SK-N-SH treated with all-trans-retinoic acid at 6 μM for 48 hours (cell line): ENCODE measurements around the gene SRRM1.

ENCODE experiments used
- ATAC-seq: fragments of 200-7000 bp; cut with Tn5 transposase; 3 replicates; pipeline ENCODE4 v1.9.1; 2020; ENCODE audit warnings: mild to moderate bottlenecking, moderate library complexity
- BACH2 ChIP-seq: fragments of 250-450 bp; sonication (Bioruptor Pico); IDR thresholded peaks from 2 replicates; pipeline ENCODE4 v1.9.0; 2021; ENCODE audit warnings: mild to moderate bottlenecking, borderline replicate concordance
- CSDC2 ChIP-seq: fragments of 250-450 bp; sonication (Bioruptor Pico); IDR thresholded peaks from 2 replicates; pipeline ENCODE4 v1.5.0; 2020; ENCODE audit warnings: mild to moderate bottlenecking, moderate library complexity
- ESRRG ChIP-seq: fragments of 250-450 bp; sonication (Bioruptor Pico); IDR thresholded peaks from 2 replicates; pipeline ENCODE4 v1.6.1; 2021; ENCODE audit warnings: mild to moderate bottlenecking
- GLIS3 ChIP-seq: fragments of 250-450 bp; sonication (Bioruptor Pico); IDR thresholded peaks from 2 replicates; pipeline ENCODE4 v1.5.0; 2020; ENCODE audit warnings: mild to moderate bottlenecking, moderate library complexity
- ISL1 ChIP-seq: fragments of 250-450 bp; sonication (Bioruptor Pico); IDR thresholded peaks from 2 replicates; pipeline ENCODE4 v2.1.2; 2022; ENCODE audit warnings: mild to moderate bottlenecking, moderate library complexity
- OSR1 ChIP-seq: fragments of 250-450 bp; sonication (Bioruptor Pico); IDR thresholded peaks from 2 replicates; pipeline ENCODE4 v1.8.0; 2022; ENCODE audit warnings: moderate library complexity, mild to moderate bottlenecking, inconsistent platforms
- PPARA ChIP-seq: fragments of 250-450 bp; sonication (Bioruptor Pico); IDR thresholded peaks from 2 replicates; pipeline ENCODE4 v1.5.0; 2020; ENCODE audit warnings: mild to moderate bottlenecking, borderline replicate concordance
- RARB ChIP-seq: fragments of 250-450 bp; sonication (Bioruptor Pico); IDR thresholded peaks from 2 replicates; pipeline ENCODE4 v1.8.0; 2021; ENCODE audit warnings: mild to moderate bottlenecking, moderate library complexity
- TCF4 ChIP-seq: fragments of 250-450 bp; sonication (Bioruptor Pico); IDR thresholded peaks from 2 replicates; pipeline ENCODE4 v1.8.0; 2021; ENCODE audit warnings: mild to moderate bottlenecking, moderate library complexity, borderline replicate concordance
- TOX ChIP-seq: fragments of 250-450 bp; sonication (Bioruptor Pico); IDR thresholded peaks from 2 replicates; pipeline ENCODE4 v1.8.0; 2021; ENCODE audit warnings: mild to moderate bottlenecking, moderate library complexity, borderline replicate concordance
- ZC3H10 ChIP-seq: fragments of 250-450 bp; sonication (Bioruptor Pico); IDR thresholded peaks from 2 replicates; pipeline ENCODE4 v1.5.1; 2021; ENCODE audit warnings: mild to moderate bottlenecking, moderate library complexity
- ZFP3 ChIP-seq: fragments of 250-450 bp; sonication (Bioruptor Pico); IDR thresholded peaks from 2 replicates; pipeline ENCODE4 v1.5.0; 2020; ENCODE audit warnings: mild to moderate bottlenecking, moderate library complexity
- ZFP30 ChIP-seq: fragments of 450-650 bp; formaldehyde crosslinking; IDR thresholded peaks from 2 replicates; pipeline ENCODE4 v1.5.0; 2022; ENCODE audit warnings: mild to moderate bottlenecking, moderate library complexity
- ZNF565 ChIP-seq: fragments of 450-650 bp; formaldehyde crosslinking; conservative IDR thresholded peaks from 2 replicates; pipeline ENCODE4 v1.5.0; 2020; ENCODE audit warnings: low read depth, mild to moderate bottlenecking, moderate library complexity
- ZNF70 ChIP-seq: fragments of 450-650 bp; formaldehyde crosslinking; IDR thresholded peaks from 2 replicates; pipeline ENCODE4 v1.5.0; 2020; ENCODE audit warnings: mild to moderate bottlenecking, moderate library complexity
- ZNF8 ChIP-seq: fragments of 450-650 bp; formaldehyde crosslinking; IDR thresholded peaks from 2 replicates; pipeline ENCODE4 v1.5.0; 2020; ENCODE audit warnings: mild to moderate bottlenecking, moderate library complexity
- TF ChIP-seq, protein P1 (sequence below): fragments of 250-450 bp; sonication (Bioruptor Pico); IDR thresholded peaks from 2 replicates; pipeline ENCODE4 v1.8.0; 2020; ENCODE audit warnings: mild to moderate bottlenecking, moderate library complexity, borderline replicate concordance
- TF ChIP-seq, protein P2 (sequence below): fragments of 250-450 bp; sonication (Bioruptor Pico); IDR thresholded peaks from 2 replicates; pipeline ENCODE4 v1.5.0; 2020; ENCODE audit warnings: mild to moderate bottlenecking, moderate library complexity
- TF ChIP-seq, protein P3 (sequence below): fragments of 250-450 bp; sonication (Bioruptor Pico); IDR thresholded peaks from 2 replicates; pipeline ENCODE4 v1.8.0; 2021; ENCODE audit warnings: low read depth, mild to moderate bottlenecking, moderate library complexity, borderline replicate concordance
- TF ChIP-seq, protein P4 (sequence below): fragments of 250-450 bp; sonication (Bioruptor Pico); IDR thresholded peaks from 2 replicates; pipeline ENCODE4 v1.5.1; 2020; ENCODE audit warnings: low read depth, mild to moderate bottlenecking, moderate library complexity

SRRM1 gene

DNA sequence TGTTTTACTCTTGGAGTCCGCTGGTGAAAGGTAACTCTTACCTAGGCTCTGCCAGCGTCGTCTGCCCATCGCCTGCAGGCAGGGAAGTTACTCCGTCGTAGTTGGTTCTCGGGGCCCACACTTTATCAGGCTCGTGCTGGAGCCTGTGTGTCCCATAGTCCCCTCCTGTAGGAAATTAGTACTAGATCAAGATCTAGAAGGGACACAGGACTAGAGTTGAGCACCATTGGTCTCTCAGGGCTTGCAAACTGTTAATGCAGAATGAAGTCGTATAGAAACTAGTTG lies 940 bp downstream of the SRRM1 start:
- TF ChIP-seq CSDC2 (CRISPR knock-in tag) (no peak), TCF4 (CRISPR knock-in tag) (no peak), ZNF8 (CRISPR knock-in tag) (no peak), ZC3H10 (no peak), ESRRG (CRISPR knock-in tag) (no peak), BACH2 (no peak), ZNF565 (CRISPR knock-in tag) (no peak), RARB (no peak), TOX (CRISPR knock-in tag) (no peak), ZNF70 (CRISPR knock-in tag) (no peak), ISL1 (no peak)
- TF ChIP-seq, protein P1, sequence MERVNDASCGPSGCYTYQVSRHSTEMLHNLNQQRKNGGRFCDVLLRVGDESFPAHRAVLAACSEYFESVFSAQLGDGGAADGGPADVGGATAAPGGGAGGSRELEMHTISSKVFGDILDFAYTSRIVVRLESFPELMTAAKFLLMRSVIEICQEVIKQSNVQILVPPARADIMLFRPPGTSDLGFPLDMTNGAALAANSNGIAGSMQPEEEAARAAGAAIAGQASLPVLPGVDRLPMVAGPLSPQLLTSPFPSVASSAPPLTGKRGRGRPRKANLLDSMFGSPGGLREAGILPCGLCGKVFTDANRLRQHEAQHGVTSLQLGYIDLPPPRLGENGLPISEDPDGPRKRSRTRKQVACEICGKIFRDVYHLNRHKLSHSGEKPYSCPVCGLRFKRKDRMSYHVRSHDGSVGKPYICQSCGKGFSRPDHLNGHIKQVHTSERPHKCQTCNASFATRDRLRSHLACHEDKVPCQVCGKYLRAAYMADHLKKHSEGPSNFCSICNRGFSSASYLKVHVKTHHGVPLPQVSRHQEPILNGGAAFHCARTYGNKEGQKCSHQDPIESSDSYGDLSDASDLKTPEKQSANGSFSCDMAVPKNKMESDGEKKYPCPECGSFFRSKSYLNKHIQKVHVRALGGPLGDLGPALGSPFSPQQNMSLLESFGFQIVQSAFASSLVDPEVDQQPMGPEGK (CRISPR knock-in tag) = no peak
- TF ChIP-seq, protein P2, sequence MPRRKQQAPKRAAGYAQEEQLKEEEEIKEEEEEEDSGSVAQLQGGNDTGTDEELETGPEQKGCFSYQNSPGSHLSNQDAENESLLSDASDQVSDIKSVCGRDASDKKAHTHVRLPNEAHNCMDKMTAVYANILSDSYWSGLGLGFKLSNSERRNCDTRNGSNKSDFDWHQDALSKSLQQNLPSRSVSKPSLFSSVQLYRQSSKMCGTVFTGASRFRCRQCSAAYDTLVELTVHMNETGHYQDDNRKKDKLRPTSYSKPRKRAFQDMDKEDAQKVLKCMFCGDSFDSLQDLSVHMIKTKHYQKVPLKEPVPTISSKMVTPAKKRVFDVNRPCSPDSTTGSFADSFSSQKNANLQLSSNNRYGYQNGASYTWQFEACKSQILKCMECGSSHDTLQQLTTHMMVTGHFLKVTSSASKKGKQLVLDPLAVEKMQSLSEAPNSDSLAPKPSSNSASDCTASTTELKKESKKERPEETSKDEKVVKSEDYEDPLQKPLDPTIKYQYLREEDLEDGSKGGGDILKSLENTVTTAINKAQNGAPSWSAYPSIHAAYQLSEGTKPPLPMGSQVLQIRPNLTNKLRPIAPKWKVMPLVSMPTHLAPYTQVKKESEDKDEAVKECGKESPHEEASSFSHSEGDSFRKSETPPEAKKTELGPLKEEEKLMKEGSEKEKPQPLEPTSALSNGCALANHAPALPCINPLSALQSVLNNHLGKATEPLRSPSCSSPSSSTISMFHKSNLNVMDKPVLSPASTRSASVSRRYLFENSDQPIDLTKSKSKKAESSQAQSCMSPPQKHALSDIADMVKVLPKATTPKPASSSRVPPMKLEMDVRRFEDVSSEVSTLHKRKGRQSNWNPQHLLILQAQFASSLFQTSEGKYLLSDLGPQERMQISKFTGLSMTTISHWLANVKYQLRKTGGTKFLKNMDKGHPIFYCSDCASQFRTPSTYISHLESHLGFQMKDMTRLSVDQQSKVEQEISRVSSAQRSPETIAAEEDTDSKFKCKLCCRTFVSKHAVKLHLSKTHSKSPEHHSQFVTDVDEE (CRISPR knock-in tag) = no peak
- no peak for ATAC-seq

DNA sequence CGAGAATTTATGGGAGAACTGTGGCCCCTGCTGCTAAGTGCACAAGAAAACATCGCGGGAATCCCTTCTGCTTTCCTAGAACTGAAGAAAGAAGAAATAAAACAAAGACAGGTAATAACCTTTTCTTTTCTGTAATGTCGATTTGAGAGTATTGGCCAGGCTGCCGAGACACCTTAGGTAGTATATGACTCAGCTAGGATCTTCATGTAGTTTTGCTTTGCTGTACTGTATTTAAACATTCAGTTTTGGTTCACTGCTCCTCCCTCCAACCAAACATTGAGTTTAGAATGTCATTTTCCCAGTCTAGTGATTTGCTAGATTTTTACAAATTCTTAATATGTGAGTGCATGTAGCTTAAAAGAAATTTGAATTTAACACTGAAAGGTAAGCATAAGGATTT lies 5.8 kb downstream of the SRRM1 start:
- TF ChIP-seq ZNF565 (CRISPR knock-in tag) = no peak
- TF ChIP-seq ZFP3 (CRISPR knock-in tag) = no peak
- TF ChIP-seq RARB = no peak
- TF ChIP-seq ISL1 = no peak
- no peak for TF ChIP-seq ZC3H10
- no peak for TF ChIP-seq ZFP30 (CRISPR knock-in tag)
- TF ChIP-seq, protein P3, sequence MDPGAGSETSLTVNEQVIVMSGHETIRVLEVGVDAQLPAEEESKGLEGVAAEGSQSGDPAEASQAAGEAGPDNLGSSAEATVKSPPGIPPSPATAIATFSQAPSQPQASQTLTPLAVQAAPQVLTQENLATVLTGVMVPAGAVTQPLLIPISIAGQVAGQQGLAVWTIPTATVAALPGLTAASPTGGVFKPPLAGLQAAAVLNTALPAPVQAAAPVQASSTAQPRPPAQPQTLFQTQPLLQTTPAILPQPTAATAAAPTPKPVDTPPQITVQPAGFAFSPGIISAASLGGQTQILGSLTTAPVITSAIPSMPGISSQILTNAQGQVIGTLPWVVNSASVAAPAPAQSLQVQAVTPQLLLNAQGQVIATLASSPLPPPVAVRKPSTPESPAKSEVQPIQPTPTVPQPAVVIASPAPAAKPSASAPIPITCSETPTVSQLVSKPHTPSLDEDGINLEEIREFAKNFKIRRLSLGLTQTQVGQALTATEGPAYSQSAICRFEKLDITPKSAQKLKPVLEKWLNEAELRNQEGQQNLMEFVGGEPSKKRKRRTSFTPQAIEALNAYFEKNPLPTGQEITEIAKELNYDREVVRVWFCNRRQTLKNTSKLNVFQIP = no peak
- TF ChIP-seq ZNF8 (CRISPR knock-in tag) = no peak
- TF ChIP-seq, protein P1 (CRISPR knock-in tag) = no peak
- TF ChIP-seq TCF4 (CRISPR knock-in tag) = no peak
- no peak for TF ChIP-seq TOX (CRISPR knock-in tag)
- no peak for ATAC-seq

DNA sequence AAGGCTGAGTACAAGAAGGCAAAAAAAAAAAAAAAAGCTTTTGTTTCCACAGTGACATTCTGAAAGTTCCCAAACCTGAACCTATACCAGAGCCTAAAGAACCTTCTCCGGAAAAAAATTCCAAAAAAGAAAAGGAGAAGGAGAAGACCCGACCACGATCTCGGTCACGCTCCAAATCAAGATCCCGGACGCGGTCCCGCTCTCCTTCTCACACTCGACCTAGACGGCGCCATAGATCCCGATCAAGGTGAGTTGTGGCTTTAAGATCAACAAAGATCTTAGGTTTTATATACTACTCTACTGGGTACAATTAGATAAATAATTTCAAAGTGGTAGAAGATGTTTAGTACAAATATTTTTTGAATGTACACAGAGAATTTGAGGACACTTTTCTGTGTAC lies 9.3 kb downstream of the SRRM1 start:
- no peak for ATAC-seq
- TF ChIP-seq, protein P2 (CRISPR knock-in tag) = no peak
- TF ChIP-seq, protein P1 (CRISPR knock-in tag) = no peak
- TF ChIP-seq ISL1 (no peak), ESRRG (CRISPR knock-in tag) (no peak), ZNF8 (CRISPR knock-in tag) (no peak), PPARA (CRISPR knock-in tag) (no peak), GLIS3 (CRISPR knock-in tag) (no peak), TOX (CRISPR knock-in tag) (no peak), RARB (no peak), ZNF70 (CRISPR knock-in tag) (no peak), TCF4 (CRISPR knock-in tag) (no peak), BACH2 (no peak), ZC3H10 (no peak), OSR1 (CRISPR knock-in tag) (no peak)
- TF ChIP-seq, protein P3 = no peak
- TF ChIP-seq, protein P4, sequence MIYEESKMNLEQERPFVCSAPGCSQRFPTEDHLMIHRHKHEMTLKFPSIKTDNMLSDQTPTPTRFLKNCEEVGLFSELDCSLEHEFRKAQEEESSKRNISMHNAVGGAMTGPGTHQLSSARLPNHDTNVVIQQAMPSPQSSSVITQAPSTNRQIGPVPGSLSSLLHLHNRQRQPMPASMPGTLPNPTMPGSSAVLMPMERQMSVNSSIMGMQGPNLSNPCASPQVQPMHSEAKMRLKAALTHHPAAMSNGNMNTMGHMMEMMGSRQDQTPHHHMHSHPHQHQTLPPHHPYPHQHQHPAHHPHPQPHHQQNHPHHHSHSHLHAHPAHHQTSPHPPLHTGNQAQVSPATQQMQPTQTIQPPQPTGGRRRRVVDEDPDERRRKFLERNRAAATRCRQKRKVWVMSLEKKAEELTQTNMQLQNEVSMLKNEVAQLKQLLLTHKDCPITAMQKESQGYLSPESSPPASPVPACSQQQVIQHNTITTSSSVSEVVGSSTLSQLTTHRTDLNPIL (CRISPR knock-in tag) = no peak
